Sigmoid colon (tissue), 7 donors: Measurements from ENCODE around the gene ZNHIT1. TPM values are rescaled to one million over a fixed set of nuclear protein-coding genes. Genes with fewer than 3 reads are reported as not detected.
"Not testable (repeated sequence)": the region's sequence is repeated elsewhere in the genome, so short reads cannot be mapped to it uniquely, and the experiment has no call there.

Source experiments
- DNase-seq: peaks from one replicate; pipeline ENCODE4 v3.0.0-alpha.2; 2019
- H3K27ac ChIP-seq, 4 donors: fragments of 200-600 bp; sonication (generic); one replicate each; pipeline ENCODE4 v1.5.1; 2016 to 2019; ENCODE audit warnings: mild to moderate bottlenecking in 1 of 4
- H3K27me3 ChIP-seq, 3 donors: fragments of 200-600 bp; sonication (generic); one replicate each; pipeline ENCODE4 v1.5.1; 2019; ENCODE audit warnings: mild to moderate bottlenecking in 1 of 3
- H3K36me3 ChIP-seq, 4 donors: fragments of 200-600 bp; sonication (generic); one replicate each; pipeline ENCODE4 v1.5.1; 2016 to 2019
- H3K4me1 ChIP-seq, 4 donors: fragments of 200-600 bp; sonication (generic); one replicate each; pipeline ENCODE4 v1.5.1; 2017 to 2019
- H3K4me3 ChIP-seq, 4 donors: fragments of 200-600 bp; sonication (generic); one replicate each; pipeline ENCODE4 v1.5.1; 2017 to 2019; ENCODE audit warnings: mild to moderate bottlenecking in 2 of 4, moderate library complexity in 1 of 4
- H3K9me3 ChIP-seq, 4 donors: fragments of 200-600 bp in 3 of 4; sonication (generic) in 3 of 4; one replicate each; pipeline versions ENCODE4 v1.5.1 to v1.6.1; 2013 to 2019
- EP300 ChIP-seq, 4 donors: sonication (generic); formaldehyde crosslinking; IDR thresholded peaks; one replicate each; pipeline ENCODE4 v1.6.1; 2017; ENCODE audit warnings: antibody characterized with exemption in 4 of 4
- POLR2A ChIP-seq, 2 donors: fragments of 450-650 bp; IDR thresholded peaks; one replicate each; pipeline ENCODE4 v1.6.1; 2016; ENCODE audit warnings: antibody characterized with exemption in 2 of 2, mild to moderate bottlenecking in 2 of 2, moderate library complexity in 2 of 2
- POLR2AphosphoS5 ChIP-seq, 4 donors: sonication (generic); formaldehyde crosslinking; IDR thresholded peaks; one replicate each; pipeline ENCODE4 v1.6.1; 2017; ENCODE audit warnings: antibody characterized with exemption in 4 of 4
- WGBS, 2 donors: extraction: QIAGEN DNeasy Blood & Tissue Kit; methylation state at CpG; one replicate each; pipeline ENCODE4 v1.1.7; 2013; 5-methylcytosine and 5-hydroxymethylcytosine counted together
- intact Hi-C: fragments of 100-400 bp; cut with DNase I; formaldehyde crosslinking; loops from one replicate; pipeline ENCODE4 v1.15.1; 2023
- polyA plus RNA-seq, 3 donors: library from polyadenylated mRNA; stranded (reverse); fragments of 200-250 nt; gene quantifications; one replicate each; pipeline ENCODE4 v1.2.3, GENCODE V29; 2013
- total RNA-seq, 4 donors: library from RNA; depleted of rRNA; stranded (reverse); fragments of >200 nt; gene quantifications; one replicate each; pipeline ENCODE4 v1.1.0, GENCODE V29; 2016
- TF ChIP-seq, protein P1 (sequence below), 4 experiments: fragments of 450-650 bp in 3 of 4; fragments of 200-600 bp in 1 of 4; IDR thresholded peaks; one replicate each; pipeline ENCODE4 v1.5.1; 2016 to 2019; ENCODE audit warnings: antibody characterized with exemption in 4 of 4, mild to moderate bottlenecking in 3 of 4, moderate library complexity in 2 of 4
- donor health status: healthy with polysubstance abuse.
- donor health status: Bipolar disorder and iron deficiency.
- donor health status: healthy.

Gene ZNHIT1
- total and polyA plus RNA-seq, 7 donors, result 64.8 to 200 (median 97.4) TPM

DNA sequence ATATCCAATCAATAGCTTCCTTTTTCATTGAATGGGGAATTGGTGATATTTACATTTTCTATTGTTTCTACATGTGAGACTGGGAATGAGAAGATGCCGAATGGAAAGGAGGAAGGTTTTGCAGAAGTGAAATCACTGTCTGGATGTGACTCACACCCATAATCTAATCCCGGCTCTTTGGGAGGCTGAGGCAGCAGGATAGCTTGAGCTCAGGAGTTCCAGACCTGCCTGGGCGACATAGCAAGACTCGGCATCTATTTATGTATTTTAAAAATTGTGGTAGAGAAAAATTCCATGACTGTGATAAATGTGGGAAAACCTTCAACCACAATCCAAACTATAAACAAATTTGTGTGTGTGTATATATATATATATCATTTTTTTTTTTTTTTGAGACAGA, 37.8 kb downstream of the ZNHIT1 start:
- TF ChIP-seq POLR2AphosphoS5 (IDR thresholded peaks at IDR 0.05), result no peak
- TF ChIP-seq, protein P1, sequence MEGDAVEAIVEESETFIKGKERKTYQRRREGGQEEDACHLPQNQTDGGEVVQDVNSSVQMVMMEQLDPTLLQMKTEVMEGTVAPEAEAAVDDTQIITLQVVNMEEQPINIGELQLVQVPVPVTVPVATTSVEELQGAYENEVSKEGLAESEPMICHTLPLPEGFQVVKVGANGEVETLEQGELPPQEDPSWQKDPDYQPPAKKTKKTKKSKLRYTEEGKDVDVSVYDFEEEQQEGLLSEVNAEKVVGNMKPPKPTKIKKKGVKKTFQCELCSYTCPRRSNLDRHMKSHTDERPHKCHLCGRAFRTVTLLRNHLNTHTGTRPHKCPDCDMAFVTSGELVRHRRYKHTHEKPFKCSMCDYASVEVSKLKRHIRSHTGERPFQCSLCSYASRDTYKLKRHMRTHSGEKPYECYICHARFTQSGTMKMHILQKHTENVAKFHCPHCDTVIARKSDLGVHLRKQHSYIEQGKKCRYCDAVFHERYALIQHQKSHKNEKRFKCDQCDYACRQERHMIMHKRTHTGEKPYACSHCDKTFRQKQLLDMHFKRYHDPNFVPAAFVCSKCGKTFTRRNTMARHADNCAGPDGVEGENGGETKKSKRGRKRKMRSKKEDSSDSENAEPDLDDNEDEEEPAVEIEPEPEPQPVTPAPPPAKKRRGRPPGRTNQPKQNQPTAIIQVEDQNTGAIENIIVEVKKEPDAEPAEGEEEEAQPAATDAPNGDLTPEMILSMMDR (IDR thresholded peaks at IDR 0.05), result no peak
- no peak for TF ChIP-seq POLR2A (IDR thresholded peaks at IDR 0.05)
- no peak for TF ChIP-seq EP300 (IDR thresholded peaks at IDR 0.05)
- Histone ChIP-seq H3K4me3 (no peak overlapping the region), H3K4me1 (peaks cover 0 to 14% (median 9%) of the 10 kb centered on the region in 4 donors), H3K9me3 (no peaks in the 10 kb centered on the region), H3K27ac (no peak overlapping the region), H3K27me3 (peaks cover 0 to 3% (median 0%) of the 10 kb centered on the region in 3 donors), H3K36me3 (no peaks in the 10 kb centered on the region)
- WGBS, 2 donors, result 61 to 81% methylated on average over 4 of the region's 4 CpGs
- intact Hi-C loops, result no loop called here
- no peak for DNase-seq

DNA sequence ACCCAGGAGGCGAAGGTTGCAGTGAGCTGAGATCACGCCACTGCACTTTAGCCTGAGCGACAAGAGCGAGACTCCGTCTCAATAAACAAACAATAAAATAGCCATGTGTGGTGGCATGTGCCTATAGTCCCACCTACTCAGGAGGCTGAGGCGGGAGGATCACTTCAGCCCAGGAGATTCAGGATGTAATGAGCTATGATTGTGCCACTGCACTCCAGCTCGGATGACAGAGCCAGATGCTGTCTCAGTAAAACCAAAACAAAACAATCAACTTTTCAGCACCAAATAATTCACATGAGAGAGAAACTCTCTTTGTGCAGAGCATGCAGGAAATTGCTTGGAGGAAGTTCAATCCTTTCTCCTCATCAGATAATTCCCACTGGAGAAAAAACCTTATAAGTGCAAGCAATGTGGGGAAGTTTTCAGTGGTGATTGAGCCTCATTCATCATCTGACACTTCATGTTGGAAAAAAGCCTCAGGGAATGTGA, 40.3 kb downstream of the ZNHIT1 start:
- intact Hi-C loops, result no loop called here
- TF ChIP-seq POLR2A (IDR thresholded peaks at IDR 0.05) (no peak), EP300 (IDR thresholded peaks at IDR 0.05) (no peak), POLR2AphosphoS5 (IDR thresholded peaks at IDR 0.05) (no peak)
- TF ChIP-seq, protein P1 (IDR thresholded peaks at IDR 0.05), result no peak
- DNase-seq, result no peak
- WGBS, 2 donors, result 20 to 55% methylated on average over 7 of the region's 7 CpGs
- H3K4me1 ChIP-seq, result no peaks in the 10 kb centered on the region
- no peak overlapping the region for H3K4me3 ChIP-seq
- peaks cover 0 to 3% (median 0%) of the 10 kb centered on the region in 3 donors for H3K27me3 ChIP-seq
- no peaks in the 10 kb centered on the region for H3K36me3 ChIP-seq
- no peaks in the 10 kb centered on the region for H3K9me3 ChIP-seq
- no peak overlapping the region for H3K27ac ChIP-seq

DNA sequence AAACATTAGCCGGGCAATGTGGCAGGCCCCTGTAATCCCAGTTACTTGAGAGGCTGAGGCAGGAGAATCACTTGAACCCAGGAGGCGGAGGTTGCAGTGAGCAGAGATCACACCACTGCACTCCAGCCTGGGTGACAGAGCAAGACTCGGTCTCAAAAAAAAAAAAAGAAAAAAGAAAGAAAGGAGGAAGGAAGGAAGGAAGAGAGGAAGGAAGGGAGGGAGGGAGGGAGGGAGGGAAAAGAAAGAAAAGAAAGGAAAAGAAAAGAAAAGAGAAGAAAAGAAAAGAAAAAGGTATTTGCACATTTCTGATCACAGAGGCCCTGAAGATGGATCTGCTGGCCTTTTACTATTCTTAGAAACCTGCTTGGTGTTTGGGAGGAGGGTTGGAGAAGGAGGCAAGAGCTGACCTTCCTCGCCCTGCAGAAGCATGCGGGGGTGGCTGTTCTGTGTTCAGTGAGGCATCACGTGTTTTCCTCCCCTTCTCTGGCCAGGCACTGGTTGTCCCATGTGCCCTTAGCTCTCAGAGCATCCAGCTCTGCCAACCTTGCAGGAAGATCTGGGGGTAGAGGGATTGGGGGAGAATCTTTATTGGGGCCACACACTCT, 46.2 kb downstream of the ZNHIT1 start:
- H3K27me3 ChIP-seq, H3K9me3 ChIP-seq, intact Hi-C loops, H3K27ac ChIP-seq, H3K4me3 ChIP-seq, DNase-seq, H3K36me3 ChIP-seq, H3K4me1 ChIP-seq: not testable (repeated sequence)
- WGBS, 2 donors, result 48 to 62% methylated on average over 6 of the region's 6 CpGs

DNA sequence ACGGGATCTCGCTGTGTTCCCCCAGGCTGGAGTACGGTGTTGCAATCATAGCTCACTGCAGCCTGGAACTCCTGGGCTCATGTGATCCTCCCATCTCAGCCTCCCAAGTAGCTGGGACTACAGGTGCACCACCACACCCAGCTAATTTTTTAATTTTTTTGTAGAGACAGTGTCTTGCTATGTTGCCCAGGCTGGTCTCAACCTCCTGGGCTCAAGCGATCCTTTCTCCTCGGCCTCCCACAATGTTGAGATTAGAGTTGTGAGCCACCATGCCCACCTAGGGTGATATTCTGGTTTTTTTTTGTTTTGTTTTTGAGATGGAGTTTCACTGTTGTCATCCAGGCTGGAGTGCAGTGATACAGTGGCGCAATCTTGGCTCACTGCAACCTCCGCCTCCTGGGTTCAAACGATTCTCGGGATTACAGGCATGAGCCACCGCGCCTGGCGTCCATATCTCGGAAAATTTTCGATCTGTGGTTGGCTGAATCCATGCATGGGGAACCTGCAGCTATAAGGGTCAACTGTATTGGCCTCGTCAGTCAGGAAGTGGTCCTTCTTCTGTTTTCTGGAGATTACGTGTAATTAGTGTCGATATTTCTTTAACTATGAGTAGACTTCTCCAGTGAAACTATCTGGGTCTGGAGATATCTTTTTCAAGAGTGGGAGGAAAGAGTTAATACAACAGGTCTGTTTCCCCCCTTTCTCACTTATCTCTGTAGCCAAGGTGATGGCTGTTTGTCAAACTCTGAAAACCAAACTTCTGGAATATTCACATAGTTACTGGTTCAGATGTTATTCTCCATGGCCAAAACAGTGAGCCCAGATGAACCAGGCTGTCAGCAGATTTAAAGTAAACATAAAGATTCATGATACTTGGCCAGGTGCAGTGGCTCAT, 47.9 kb downstream of the ZNHIT1 start:
- WGBS, 2 donors, result 76 to 81% methylated on average over 17 of the region's 17 CpGs
- Histone ChIP-seq H3K9me3 (no peaks in the 10 kb centered on the region), H3K4me3 (no peak overlapping the region), H3K36me3 (no peaks in the 10 kb centered on the region), H3K4me1 (no peaks in the 10 kb centered on the region), H3K27ac (no peak overlapping the region), H3K27me3 (no peaks in the 10 kb centered on the region)
- intact Hi-C loops, result no loop called here
- no peak for TF ChIP-seq POLR2AphosphoS5 (IDR thresholded peaks at IDR 0.05)
- no peak for TF ChIP-seq POLR2A (IDR thresholded peaks at IDR 0.05)
- TF ChIP-seq, protein P1 (IDR thresholded peaks at IDR 0.05), result no peak
- TF ChIP-seq EP300 (IDR thresholded peaks at IDR 0.05), result no peak
- DNase-seq, result no peak

DNA sequence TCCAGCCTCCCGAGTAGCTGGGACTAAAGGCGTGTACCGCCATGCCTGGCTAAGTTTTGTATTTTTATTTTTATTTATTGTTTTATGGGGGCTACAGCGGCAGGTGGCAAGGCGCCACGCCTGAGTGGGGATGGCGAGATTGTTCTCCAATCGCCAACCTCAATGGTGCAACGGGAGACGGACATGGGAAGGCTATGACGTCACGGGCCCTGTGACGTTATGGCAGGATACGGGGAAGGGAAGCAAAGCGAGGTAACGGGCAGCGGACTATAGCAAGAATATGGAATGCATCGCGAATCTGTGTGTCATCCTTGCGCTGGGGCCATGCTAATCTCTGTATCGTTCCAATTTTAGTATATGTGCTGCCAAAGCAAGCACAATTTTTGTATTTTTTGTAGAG, 51.7 kb downstream of the ZNHIT1 start:
- intact Hi-C loops, result no loop called here
- WGBS, 2 donors, result 86 to 88% methylated on average over 21 of the region's 21 CpGs
- TF ChIP-seq, protein P1 (IDR thresholded peaks at IDR 0.05), result no peak
- TF ChIP-seq EP300 (IDR thresholded peaks at IDR 0.05), result no peak
- TF ChIP-seq POLR2A (IDR thresholded peaks at IDR 0.05), result no peak
- no peak for TF ChIP-seq POLR2AphosphoS5 (IDR thresholded peaks at IDR 0.05)
- no peak overlapping the region for H3K4me3 ChIP-seq
- H3K4me1 ChIP-seq, result no peaks in the 10 kb centered on the region
- no peaks in the 10 kb centered on the region for H3K36me3 ChIP-seq
- DNase-seq, result no peak
- H3K9me3 ChIP-seq, result no peaks in the 10 kb centered on the region
- no peaks in the 10 kb centered on the region for H3K27me3 ChIP-seq
- no peak overlapping the region for H3K27ac ChIP-seq
